ENCODE results near the gene HNRNPA1.

DNA sequence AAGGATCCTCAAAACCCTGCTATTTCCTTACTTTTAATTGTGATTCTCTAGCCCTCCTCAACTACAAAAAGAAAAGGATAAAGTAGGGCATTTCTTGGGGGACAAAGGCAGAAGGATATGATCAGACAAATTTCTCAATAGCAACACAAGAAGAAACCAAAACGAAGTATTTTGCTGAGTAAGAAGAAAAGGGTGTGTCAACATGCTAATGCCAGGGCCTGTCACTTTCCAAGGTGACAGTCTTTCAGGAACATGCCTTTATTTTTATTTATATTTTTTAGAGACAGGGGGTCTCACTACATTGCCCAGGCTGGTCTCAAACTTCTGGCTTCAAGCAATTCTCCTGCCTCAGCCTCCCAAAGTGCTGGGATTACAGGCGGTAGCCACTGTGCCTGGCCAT lies 40.4 kb upstream of the HNRNPA1 start:
- TF ChIP-seq, protein P1, sequence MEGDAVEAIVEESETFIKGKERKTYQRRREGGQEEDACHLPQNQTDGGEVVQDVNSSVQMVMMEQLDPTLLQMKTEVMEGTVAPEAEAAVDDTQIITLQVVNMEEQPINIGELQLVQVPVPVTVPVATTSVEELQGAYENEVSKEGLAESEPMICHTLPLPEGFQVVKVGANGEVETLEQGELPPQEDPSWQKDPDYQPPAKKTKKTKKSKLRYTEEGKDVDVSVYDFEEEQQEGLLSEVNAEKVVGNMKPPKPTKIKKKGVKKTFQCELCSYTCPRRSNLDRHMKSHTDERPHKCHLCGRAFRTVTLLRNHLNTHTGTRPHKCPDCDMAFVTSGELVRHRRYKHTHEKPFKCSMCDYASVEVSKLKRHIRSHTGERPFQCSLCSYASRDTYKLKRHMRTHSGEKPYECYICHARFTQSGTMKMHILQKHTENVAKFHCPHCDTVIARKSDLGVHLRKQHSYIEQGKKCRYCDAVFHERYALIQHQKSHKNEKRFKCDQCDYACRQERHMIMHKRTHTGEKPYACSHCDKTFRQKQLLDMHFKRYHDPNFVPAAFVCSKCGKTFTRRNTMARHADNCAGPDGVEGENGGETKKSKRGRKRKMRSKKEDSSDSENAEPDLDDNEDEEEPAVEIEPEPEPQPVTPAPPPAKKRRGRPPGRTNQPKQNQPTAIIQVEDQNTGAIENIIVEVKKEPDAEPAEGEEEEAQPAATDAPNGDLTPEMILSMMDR (IDR thresholded peaks at IDR 0.05), result no peak
- TF ChIP-seq POLR2A (IDR thresholded peaks at IDR 0.05), result no peak
